Sciatic nerve (tissue), 2 donors: ENCODE data around the gene MYO1D. TPM values are rescaled to one million over a fixed set of nuclear protein-coding genes. Genes with fewer than 3 reads are reported as not detected.

Experiments used
- ATAC-seq: fragments of 200-7000 bp; cut with Tn5 transposase; one replicate; pipeline ENCODE4 v1.9.1; 2020; ENCODE audit warnings: mild to moderate bottlenecking, moderate library complexity
- DNase-seq: peaks from one replicate; pipeline ENCODE4 v3.0.0-alpha.2; 2020; ENCODE audit warnings: low spot score
- intact Hi-C: fragments of 100-400 bp; cut with DNase I; formaldehyde crosslinking; loops from one replicate; pipeline ENCODE4 v1.14.2; 2022
- total RNA-seq: library from RNA; stranded (reverse); fragmentation: NEBNext Ultra II Directional; extraction: Animal tissue kit (Norgen Biotek cat#: 25700); gene quantifications from one replicate; pipeline ENCODE4 v1.2.1, GENCODE V29; 2021
- donor health status: DM: no; HTN: no; CAD: no.
- donor health status: DM: no; HTN: no; CAD: no.

Gene MYO1D
- total RNA-seq, 1 donor from 2014 or later, result 57.8 TPM

GRCh38 chr17:32516450-32516849 lies 360.5 kb downstream of the MYO1D start:
- no peak for DNase-seq

GRCh38 chr17:32515677-32516383 lies 361.1 kb downstream of the MYO1D start:
- no peak for ATAC-seq
- DNase-seq, result no peak
- intact Hi-C loops, result no loop called here

More at GRCh38 chr17:32516450-32516849, 360.5 kb downstream of the MYO1D start:
- intact Hi-C loops, result no loop called here
- ATAC-seq, result no peak

GRCh38 chr17:32514606-32515005 lies 362.3 kb downstream of the MYO1D start:
- no peak for DNase-seq
- intact Hi-C loops, result no loop called here
- no peak for ATAC-seq

- intact Hi-C loops, result no loop called here
- ATAC-seq, result no peak
- no peak for DNase-seq
These were observed 363.3 kb downstream of the MYO1D start for GRCh38 chr17:32513579-32513978.

GRCh38 chr17:32512328-32512727 lies 364.6 kb downstream of the MYO1D start:
- no peak for ATAC-seq
- intact Hi-C loops, result no loop called here
- no peak for DNase-seq

- intact Hi-C loops, result no loop called here
- ATAC-seq, result no peak
- DNase-seq, result no peak
These were observed 366.5 kb downstream of the MYO1D start for GRCh38 chr17:32510466-32510865.

GRCh38 chr17:32508926-32509325 lies 368.0 kb downstream of the MYO1D start:
- DNase-seq, result no peak
- intact Hi-C loops, result no loop called here
- ATAC-seq, result no peak

GRCh38 chr17:32504166-32504990 lies 372.5 kb downstream of the MYO1D start:
- intact Hi-C loops, result no loop called here
- no peak for DNase-seq
- ATAC-seq, result peak; percentile 36

- intact Hi-C loops, result no loop called here
- DNase-seq (no peak), ATAC-seq (peak; percentile 64)
These were observed 373.4 kb downstream of the MYO1D start for GRCh38 chr17:32503251-32504165.

- DNase-seq, result no peak
- intact Hi-C loops, result no loop called here
- ATAC-seq, result peak; percentile 44
These were observed 374.2 kb downstream of the MYO1D start for GRCh38 chr17:32502710-32503109.

GRCh38 chr17:32502013-32502412 lies 374.9 kb downstream of the MYO1D start:
- ATAC-seq (no peak), DNase-seq (no peak)
- intact Hi-C loops, result no loop called here

- intact Hi-C loops, result no loop called here
- DNase-seq (no peak), ATAC-seq (no peak)
These were observed 378.5 kb downstream of the MYO1D start for GRCh38 chr17:32498391-32498790.

- no peak for ATAC-seq
- DNase-seq, result no peak
- intact Hi-C loops, result no loop called here
These were observed 379.3 kb downstream of the MYO1D start for GRCh38 chr17:32497431-32498205.

- intact Hi-C loops, result no loop called here
- DNase-seq, result no peak
These were observed 380.4 kb downstream of the MYO1D start for GRCh38 chr17:32496395-32497073.

GRCh38 chr17:32495359-32496231 lies 381.3 kb downstream of the MYO1D start:
- intact Hi-C loops, result no loop called here

More at GRCh38 chr17:32496395-32497073, 380.4 kb downstream of the MYO1D start:
- no peak for ATAC-seq

GRCh38 chr17:32494621-32495358 lies 382.1 kb downstream of the MYO1D start:
- ATAC-seq (peak; percentile 9), DNase-seq (no peak)
- intact Hi-C loops, result no loop called here

More at GRCh38 chr17:32495359-32496231, 381.3 kb downstream of the MYO1D start:
- ATAC-seq (no peak), DNase-seq (no peak)
